Measurements from ENCODE around the gene PRIMPOL. TPM values are rescaled to one million over a fixed set of nuclear protein-coding genes. Genes with fewer than 3 reads are reported as not detected.

Gene PRIMPOL
- total and polyA plus RNA-seq, 9 of the 15 experiments (the other 6 are each of a cell fraction or from before 2014, with no cell fraction given): 11.0 to 32.0 (median 16.1) TPM

GRCh38 chr4:184694412-184694956 is 44.9 kb downstream of the PRIMPOL start:
- POLR2A ChIA-PET: interaction anchor here (1.4 to 1.6 kb wide), 2 partner anchors 10 kb away, joined by 3 to 4 read pairs; no protein-coding TSS in a partner anchor
- H3K4me3 ChIP-seq: no peak overlapping the region
- CTCF ChIA-PET (ENCODE audit: low intra/inter-chr PET ratio): no interaction called here
- no peaks in the 10 kb centered on the region for H4K20me1 ChIP-seq (replicated peaks; ENCODE audit: control insufficient read depth, insufficient read depth, low read length)
- no peak overlapping the region for H3K27ac ChIP-seq (ENCODE audit: extremely low read depth, low read depth, low read length)
- TF ChIP-seq XRCC3 (IDR thresholded peaks at IDR 0.05) (no peak), SUPT5H (IDR thresholded peaks at IDR 0.05) (peak; percentile 26; the same call in 1 of the 2 replicates), CCNT2 (IDR thresholded peaks at IDR 0.05; ENCODE audit: borderline replicate concordance, extremely low read depth, insufficient read length, low read depth, low read length) (no peak), BRD9 (IDR thresholded peaks at IDR 0.05; ENCODE audit: low read depth, partially characterized antibody) (no peak)
- TF ChIP-seq, protein P1, sequence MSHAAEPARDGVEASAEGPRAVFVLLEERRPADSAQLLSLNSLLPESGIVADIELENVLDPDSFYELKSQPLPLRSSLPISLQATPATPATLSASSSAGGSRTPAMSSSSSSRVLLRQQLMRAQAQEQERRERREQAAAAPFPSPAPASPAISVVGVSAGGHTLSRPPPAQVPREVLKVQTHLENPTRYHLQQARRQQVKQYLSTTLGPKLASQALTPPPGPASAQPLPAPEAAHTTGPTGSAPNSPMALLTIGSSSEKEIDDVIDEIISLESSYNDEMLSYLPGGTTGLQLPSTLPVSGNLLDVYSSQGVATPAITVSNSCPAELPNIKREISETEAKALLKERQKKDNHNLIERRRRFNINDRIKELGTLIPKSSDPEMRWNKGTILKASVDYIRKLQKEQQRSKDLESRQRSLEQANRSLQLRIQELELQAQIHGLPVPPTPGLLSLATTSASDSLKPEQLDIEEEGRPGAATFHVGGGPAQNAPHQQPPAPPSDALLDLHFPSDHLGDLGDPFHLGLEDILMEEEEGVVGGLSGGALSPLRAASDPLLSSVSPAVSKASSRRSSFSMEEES (CRISPR knock-in tag; IDR thresholded peaks at IDR 0.05): no peak
- no peak overlapping the region for H2AFZ ChIP-seq (ENCODE audit: low read depth, low read length)
- no peaks in the 10 kb centered on the region for H3K9me1 ChIP-seq (ENCODE audit: control insufficient read depth, insufficient read depth, low read length)
- no peak overlapping the region for H3K9ac ChIP-seq (ENCODE audit: insufficient read depth in 1 of 2, low read depth in 2 of 2, low read length in 2 of 2)
- H3K4me2 ChIP-seq (ENCODE audit: insufficient read depth, low read length): no peak overlapping the region
- intact Hi-C loops (cut with micrococcal nuclease): no loop called here
- in situ Hi-C loops (cut with MboI): no loop called here
- no peak for ATAC-seq
- no peaks in the 10 kb centered on the region for H3K27me3 ChIP-seq (ENCODE audit: control insufficient read depth in 2 of 2, insufficient read depth in 2 of 2, low read length in 2 of 2)
- H3K79me2 ChIP-seq (ENCODE audit: control insufficient read depth, insufficient read depth, low read length): no peaks in the 10 kb centered on the region
- DNase-seq (ENCODE audit: extremely low read depth in 1 of 4, low spot score in 3 of 4): no peak
- no TSS peak for BruUV-seq (replicated peaks)
- no peaks in the 10 kb centered on the region for H3K9me3 ChIP-seq (replicated peaks; ENCODE audit: control insufficient read depth, insufficient read depth, low read depth, low read length)
- no peaks in the 10 kb centered on the region for H3K4me1 ChIP-seq (replicated peaks in 1 of 2; ENCODE audit: control insufficient read depth in 2 of 2, insufficient read depth in 2 of 2, low read length in 2 of 2)
- FAIRE-seq: no peak
- peaks cover 53% of the 10 kb centered on the region for H3K36me3 ChIP-seq (ENCODE audit: control insufficient read depth, insufficient read depth, low read length)

Measured in K562 (cell line).